Activated CD8-positive, alpha-beta T cell treated with anti-CD3 and anti-CD28 coated beads for 36 hours (primary cell): Measurements from ENCODE around the gene MORF4L1. TPM values are rescaled to one million over a fixed set of nuclear protein-coding genes. Genes with fewer than 3 reads are reported as not detected.

Source experiments
- ATAC-seq: fragments of 200-7000 bp; cut with Tn5 transposase; one replicate; pipeline ENCODE4 v1.10.0; 2021; ENCODE audit warnings: mild to moderate bottlenecking, moderate library complexity
- CTCF ChIA-PET: fragments of 350-600 bp; sonication (Branson Sonifier 250); formaldehyde crosslinking; loops from one replicate; lab custom pipeline; 2021; ENCODE audit warnings: antibody characterized with exemption; lab: Charles Lee
- POLR2A ChIA-PET: fragments of 350-600 bp; sonication (Branson Sonifier 250); formaldehyde crosslinking; loops from one replicate; lab custom pipeline; 2021; ENCODE audit warnings: antibody characterized with exemption; lab: Charles Lee
- DNase-seq: peaks from one replicate; pipeline ENCODE4 v3.0.0-alpha.2; 2020
- H3K27ac Mint-ChIP-seq: one replicate; pipeline ENCODE4 v1.8.0; 2021; ENCODE audit warnings: mild to moderate bottlenecking, mixed read lengths
- H3K27me3 Mint-ChIP-seq: one replicate; pipeline ENCODE4 v1.8.0; 2021; ENCODE audit warnings: mixed read lengths
- H3K36me3 Mint-ChIP-seq: one replicate; pipeline ENCODE4 v1.8.0; 2021; ENCODE audit warnings: low read depth, mixed read lengths
- H3K4me1 Mint-ChIP-seq: one replicate; pipeline ENCODE4 v1.8.0; 2021; ENCODE audit warnings: low read depth, mixed read lengths
- H3K4me3 Mint-ChIP-seq: one replicate; pipeline ENCODE4 v1.8.0; 2021; ENCODE audit warnings: mild to moderate bottlenecking, moderate library complexity, mixed read lengths
- H3K9me3 Mint-ChIP-seq: one replicate; pipeline ENCODE4 v1.8.0; 2021; ENCODE audit warnings: mixed read lengths
- CTCF ChIP-seq: fragments of 200-600 bp; IDR thresholded peaks from one replicate; pipeline ENCODE4 v1.8.0; 2022; ENCODE audit warnings: antibody characterized with exemption, mild to moderate bottlenecking
- intact Hi-C: fragments of 100-400 bp; cut with micrococcal nuclease; formaldehyde crosslinking; loops from one replicate; pipeline ENCODE4 v1.10.0; 2022
- total RNA-seq, 2 experiments: library from RNA; stranded (reverse); gene quantifications; one replicate each; pipeline ENCODE4 v1.2.3, GENCODE V29; 2021

Gene MORF4L1
- total RNA-seq, 2 experiments from 2014 or later: 236 to 247 TPM

- no peak for TF ChIP-seq CTCF
- H3K4me1 Mint-ChIP-seq: peaks cover 4% of the 10 kb centered on the region
- intact Hi-C loops: no loop called here
- no peaks in the 10 kb centered on the region for H3K27me3 Mint-ChIP-seq
- CTCF ChIA-PET: interaction anchor here (1.1 kb wide), 1 partner anchor 10 kb away, joined by 3 read pairs; no protein-coding TSS in a partner anchor
- no peak overlapping the region for H3K4me3 Mint-ChIP-seq
- no peaks in the 10 kb centered on the region for H3K9me3 Mint-ChIP-seq
- ATAC-seq (no peak), DNase-seq (no peak)
- no peak overlapping the region for H3K27ac Mint-ChIP-seq
- POLR2A ChIA-PET: no interaction called here
- no peaks in the 10 kb centered on the region for H3K36me3 Mint-ChIP-seq
Observed at GRCh38 chr15:78850352-78850751, 22.3 kb upstream of the MORF4L1 start.

GRCh38 chr15:78850941-78851755 lies 21.5 kb upstream of the MORF4L1 start:
- CTCF ChIA-PET: interaction anchor here (1.1 kb wide), 1 partner anchor 9 kb away, joined by 3 read pairs; no protein-coding TSS in a partner anchor
- no peak for ATAC-seq
- Mint-ChIP-seq H3K36me3 (no peaks in the 10 kb centered on the region), H3K27ac (no peak overlapping the region), H3K4me3 (no peak overlapping the region), H3K27me3 (no peaks in the 10 kb centered on the region), H3K9me3 (no peaks in the 10 kb centered on the region), H3K4me1 (peaks cover 4% of the 10 kb centered on the region)
- intact Hi-C loops: no loop called here
- POLR2A ChIA-PET: no interaction called here
- TF ChIP-seq CTCF: no peak
- DNase-seq: no peak

GRCh38 chr15:78853500-78853899 lies 19.2 kb upstream of the MORF4L1 start:
- no peaks in the 10 kb centered on the region for H3K27me3 Mint-ChIP-seq
- no peaks in the 10 kb centered on the region for H3K9me3 Mint-ChIP-seq
- no peak for ATAC-seq
- DNase-seq: no peak
- no peaks in the 10 kb centered on the region for H3K36me3 Mint-ChIP-seq
- ChIA-PET POLR2A (no interaction called here), CTCF (no interaction called here)
- H3K4me3 Mint-ChIP-seq: no peak overlapping the region
- intact Hi-C loops: no loop called here
- no peak for TF ChIP-seq CTCF
- H3K4me1 Mint-ChIP-seq: peaks cover 4% of the 10 kb centered on the region
- no peak overlapping the region for H3K27ac Mint-ChIP-seq

GRCh38 chr15:78854833-78855372 lies 17.8 kb upstream of the MORF4L1 start:
- TF ChIP-seq CTCF: no peak
- no peaks in the 10 kb centered on the region for H3K27me3 Mint-ChIP-seq
- ChIA-PET CTCF (no interaction called here), POLR2A (no interaction called here)
- intact Hi-C loops: no loop called here
- H3K9me3 Mint-ChIP-seq: no peaks in the 10 kb centered on the region
- DNase-seq (no peak), ATAC-seq (no peak)
- no peak overlapping the region for H3K27ac Mint-ChIP-seq
- H3K4me1 Mint-ChIP-seq: peaks cover 6% of the 10 kb centered on the region
- H3K36me3 Mint-ChIP-seq: no peaks in the 10 kb centered on the region
- H3K4me3 Mint-ChIP-seq: no peak overlapping the region

- ATAC-seq (no peak), DNase-seq (no peak)
- Mint-ChIP-seq H3K4me1 (peaks cover 9% of the 10 kb centered on the region), H3K4me3 (no peak overlapping the region), H3K27ac (no peak overlapping the region), H3K27me3 (no peaks in the 10 kb centered on the region), H3K36me3 (peaks cover 1% of the 10 kb centered on the region), H3K9me3 (no peaks in the 10 kb centered on the region)
- ChIA-PET POLR2A (no interaction called here), CTCF (no interaction called here)
- intact Hi-C loops: no loop called here
- TF ChIP-seq CTCF: no peak
Observed at GRCh38 chr15:78855746-78856145, 16.9 kb upstream of the MORF4L1 start.
